NCI-H1092 (cell line): ENCODE measurements around the gene SOBP.

ENCODE experiments used
- DNase-seq: peaks from one replicate; lab custom pipeline; 2025; lab: John Stamatoyannopoulos, UW

Gene SOBP

DNA sequence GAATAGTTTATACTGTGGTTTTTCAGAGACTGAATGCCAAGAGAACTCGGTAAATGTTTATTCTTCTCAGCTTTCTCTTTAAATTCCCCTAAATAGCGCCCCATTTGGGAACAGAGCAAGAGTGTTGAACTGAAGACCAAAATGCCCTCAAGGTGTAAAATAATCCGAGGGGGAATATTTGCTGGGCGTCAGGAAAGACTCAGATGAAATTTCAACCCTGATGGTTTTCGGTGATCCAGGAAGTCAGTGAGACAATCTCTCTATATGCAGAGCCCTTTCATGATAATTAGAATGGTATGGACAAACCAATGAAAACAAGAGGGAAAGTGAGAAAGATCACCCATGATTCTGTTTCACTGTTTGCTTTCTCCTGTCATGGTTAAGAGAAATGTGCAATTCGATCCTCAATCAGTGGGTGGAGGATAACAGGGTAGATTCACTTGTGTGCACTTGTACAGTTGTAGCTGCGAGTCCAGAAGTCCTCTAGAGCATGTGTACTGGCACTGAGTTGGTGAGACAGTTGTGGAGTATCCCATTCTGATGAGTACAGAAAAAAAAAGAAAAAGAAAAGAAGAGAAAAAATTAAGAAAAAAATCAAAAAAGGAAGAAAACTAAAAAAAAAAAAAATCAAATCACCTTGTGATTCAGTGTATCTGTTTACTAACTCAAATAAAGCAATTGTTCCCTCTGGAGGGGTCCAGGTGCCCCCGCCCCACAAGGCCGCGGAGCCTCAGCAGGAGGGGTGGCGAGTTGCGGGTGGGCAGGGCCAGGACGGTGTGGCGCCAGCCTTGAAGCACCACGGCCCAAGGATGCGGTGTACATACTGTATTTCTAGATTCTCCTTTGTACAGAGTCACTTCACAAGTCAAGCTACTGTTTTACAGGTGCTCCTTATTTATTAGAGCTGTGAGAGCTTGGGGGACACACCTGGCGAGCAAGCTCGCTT lies 169.3 kb downstream of the SOBP start:
- peak; percentile 32 for DNase-seq

DNA sequence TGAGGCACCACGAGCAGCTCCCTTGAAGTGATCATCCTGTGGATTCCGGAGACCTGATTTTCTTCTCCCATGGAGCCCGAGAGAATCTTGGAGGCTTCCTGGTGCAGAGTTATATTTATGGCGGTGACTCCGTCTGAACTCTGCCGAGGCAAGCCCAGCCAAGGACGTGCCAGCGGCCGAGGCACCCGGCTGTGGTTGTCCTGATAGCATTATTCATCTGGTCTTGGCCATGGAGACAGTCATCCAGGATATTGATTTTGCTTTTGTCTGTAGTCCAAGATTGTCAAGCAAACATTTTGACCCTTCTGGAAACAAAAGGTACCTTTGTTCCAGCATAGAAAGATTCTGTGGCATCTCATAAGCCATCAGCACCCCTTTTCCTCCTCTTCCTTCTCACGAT lies 170.9 kb downstream of the SOBP start:
- no peak for DNase-seq

DNA sequence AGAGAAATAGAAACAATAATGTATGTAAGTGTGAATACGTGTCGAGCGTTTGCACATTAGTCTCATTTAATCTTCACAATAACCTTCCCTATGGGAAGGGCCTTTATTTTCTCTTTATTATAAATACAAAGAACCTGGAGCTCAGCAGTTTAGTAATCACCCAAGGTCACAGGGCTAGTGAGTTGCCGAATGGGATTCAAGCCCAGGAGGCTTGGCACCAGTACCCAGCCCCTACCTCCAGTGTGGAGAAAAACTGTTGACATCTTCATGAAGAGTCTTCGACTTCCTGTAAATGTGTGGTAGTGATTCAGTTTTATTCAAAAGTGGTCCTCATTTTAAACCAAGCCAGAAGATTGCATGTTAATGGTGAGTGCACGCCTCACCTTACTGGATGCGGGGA lies 171.4 kb downstream of the SOBP start:
- no peak for DNase-seq

DNA sequence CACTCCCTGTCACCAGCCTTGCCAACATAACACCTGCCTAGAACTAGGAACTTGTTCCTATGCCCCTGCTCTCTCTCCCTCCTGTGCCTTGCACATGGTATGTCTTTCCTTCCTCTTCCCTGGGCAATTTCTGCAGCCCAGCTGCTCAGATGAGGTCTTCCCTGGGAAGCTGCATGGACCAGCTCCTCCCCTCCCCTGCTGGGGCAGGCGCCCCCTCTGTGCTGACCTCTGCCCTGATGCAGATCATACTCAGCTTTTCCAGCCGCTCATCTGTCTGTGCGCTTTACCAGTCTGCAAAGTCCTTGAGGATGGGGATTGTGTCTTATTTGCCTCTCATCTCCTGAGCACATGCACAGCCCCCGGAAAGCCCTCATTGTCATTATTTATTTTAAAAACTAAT lies 172.4 kb downstream of the SOBP start:
- DNase-seq, result no peak

DNA sequence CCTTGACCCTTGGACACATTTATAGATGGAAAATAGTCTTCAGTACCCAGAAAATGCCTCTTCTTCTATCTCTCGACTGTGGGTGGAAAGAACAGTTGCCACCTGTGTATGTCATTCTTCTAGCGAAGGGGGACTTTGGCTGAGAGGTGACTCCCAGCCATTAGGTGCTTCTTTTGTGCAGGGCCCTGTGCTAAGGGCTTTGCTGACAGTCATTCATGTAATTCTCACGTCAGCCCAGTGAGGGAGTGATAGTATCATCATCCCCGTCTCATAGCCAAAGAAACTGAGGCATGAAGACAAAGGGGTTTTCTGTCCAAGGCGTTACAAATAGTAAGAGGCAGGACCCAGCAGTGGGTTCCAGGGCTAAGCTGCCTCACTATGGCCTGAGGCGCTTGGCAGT lies 173.4 kb downstream of the SOBP start:
- DNase-seq, result no peak

DNA sequence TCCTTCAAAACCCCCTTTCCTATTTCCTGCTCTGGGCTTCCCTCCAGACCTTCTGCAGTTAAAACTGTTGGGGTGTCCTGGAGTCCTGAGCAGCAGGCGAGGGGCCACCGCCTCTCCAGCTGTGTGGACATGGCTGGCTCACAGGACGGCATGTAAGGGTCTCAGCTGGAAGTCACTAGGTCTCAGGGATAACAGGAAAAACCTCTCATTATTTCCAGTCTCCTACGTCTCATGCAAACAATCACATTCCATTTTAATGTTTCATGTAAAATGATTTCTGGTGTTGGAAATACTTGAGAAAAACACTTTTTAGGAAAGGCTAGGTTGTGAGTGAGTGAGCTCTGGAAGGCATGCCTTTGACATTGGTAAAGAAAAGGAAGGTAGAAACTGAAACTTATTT lies 175.5 kb downstream of the SOBP start:
- DNase-seq, result no peak

DNA sequence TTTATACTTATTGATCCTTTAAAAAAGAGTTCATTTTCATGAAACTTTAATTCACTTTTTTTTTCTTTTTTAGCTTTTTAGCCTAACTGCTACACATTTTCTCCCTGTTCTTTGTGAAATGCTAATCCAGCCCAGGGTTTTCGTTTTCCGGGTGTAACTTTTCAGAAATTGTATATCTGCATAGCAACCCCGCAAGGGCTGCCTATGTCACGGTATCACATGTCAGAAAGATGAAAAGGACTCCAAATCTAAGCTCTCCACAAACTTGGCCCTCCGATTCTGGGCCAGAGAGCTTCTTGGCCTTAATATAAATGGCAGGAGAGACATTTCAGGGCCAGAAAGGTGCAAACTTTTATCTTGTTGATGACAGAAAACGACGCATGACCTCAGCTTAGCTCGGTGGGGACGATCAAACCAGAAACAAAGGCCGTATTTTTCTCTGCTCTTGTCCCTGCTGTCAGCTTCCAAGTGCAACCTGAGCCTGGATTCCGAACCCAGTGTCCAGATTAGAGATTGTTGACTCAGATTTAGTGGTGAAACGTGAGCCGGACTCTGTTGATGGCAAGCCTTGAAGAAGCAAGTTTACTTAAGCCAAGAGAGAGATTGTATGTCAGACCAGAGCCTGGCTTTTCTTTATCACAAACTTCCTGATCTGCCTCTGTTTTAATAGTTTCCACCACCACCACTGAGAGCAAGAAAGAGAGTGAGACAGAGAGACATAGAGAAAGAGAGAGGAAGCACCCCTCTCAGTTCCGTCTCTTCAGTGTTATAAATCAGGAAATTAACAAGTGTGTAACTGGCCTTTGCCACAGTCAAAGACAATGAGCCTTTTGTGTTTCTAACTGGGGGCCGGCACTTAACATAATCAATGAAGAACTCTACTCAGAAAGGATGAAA lies 176.4 kb downstream of the SOBP start:
- DNase-seq, result peak; percentile 21

DNA sequence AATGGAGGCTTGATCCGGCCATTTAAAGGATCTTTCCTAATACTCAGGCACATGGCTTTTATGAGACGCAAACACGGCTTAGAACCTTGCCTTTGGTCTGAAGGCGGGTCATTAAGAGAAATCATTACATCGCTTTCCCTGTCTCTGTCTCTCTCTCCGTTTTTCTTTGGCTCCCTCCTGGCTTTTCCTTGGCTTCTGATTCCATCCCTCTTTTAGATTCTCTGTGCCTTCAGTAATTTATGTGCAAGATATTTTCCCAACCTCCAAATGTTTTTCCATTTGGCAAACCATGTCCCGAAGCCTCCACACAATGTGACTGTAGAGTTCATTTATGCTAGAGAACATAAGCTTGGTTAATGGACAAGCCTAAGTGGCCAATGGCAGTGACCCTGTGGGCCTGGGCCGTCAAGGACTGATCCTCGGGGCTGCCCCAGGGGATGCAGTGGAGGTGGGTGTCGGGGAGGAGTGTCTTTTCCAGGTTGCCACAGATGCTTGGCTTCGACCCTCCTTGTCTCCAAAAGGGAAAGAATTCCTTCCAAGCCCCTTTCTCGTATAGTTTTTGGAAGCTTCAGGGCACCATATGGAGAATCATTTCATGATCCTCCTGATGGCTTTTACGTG lies 177.2 kb downstream of the SOBP start:
- no peak for DNase-seq

DNA sequence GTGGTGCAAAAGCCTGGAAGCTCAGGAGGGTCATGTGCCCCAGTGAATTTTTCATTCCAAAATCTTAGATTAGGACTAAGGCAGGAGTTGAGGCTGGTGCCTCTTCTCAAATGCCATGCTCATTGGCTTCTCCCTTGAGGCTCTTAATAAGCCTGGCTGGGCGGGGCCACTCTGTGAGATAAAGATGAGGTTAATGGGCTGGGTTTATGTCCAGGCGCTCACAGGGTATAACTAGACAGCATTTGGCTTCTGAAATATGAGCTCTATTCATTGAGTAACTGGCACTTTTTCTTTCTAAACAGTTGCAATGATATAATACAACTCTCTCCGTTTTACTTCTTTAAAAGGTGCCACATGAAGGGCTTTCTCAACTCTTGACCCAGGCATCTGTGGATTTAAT lies 177.9 kb downstream of the SOBP start:
- no peak for DNase-seq

DNA sequence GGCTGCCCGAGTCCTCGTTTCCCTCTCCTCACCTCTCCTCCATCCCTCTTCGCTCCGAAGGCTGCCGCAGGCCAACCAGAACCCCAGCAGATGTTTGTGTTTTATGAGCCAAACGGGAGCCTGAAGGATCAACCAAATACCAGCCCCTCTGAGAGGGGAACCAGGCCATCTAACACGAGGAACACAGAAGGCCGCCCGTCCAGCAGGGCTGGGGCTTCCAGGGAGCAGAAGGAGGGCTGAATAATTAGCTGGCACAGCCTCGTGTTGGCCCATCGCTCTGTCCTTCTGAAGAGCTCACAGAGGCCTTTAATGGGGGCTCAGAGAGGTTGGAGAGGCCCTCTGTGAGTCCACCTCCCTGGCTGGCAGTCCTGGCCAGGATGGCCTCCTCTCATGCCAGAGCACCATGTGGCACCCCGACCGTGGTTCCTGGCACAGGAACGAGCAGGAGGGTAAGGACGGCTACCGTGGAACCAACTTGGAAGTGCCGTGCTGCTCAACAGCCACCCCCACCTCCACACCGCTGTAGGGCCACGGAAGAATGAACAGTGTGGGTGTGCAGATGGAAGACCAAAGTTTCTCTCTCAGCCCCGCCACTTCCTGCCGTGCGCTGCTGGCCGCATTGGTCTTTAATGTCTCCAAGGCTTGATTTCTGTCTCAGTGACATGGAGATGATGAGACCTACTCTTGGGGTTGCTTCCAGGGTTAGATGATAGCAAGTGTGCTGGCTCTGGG lies 179.0 kb downstream of the SOBP start:
- DNase-seq, result no peak

DNA sequence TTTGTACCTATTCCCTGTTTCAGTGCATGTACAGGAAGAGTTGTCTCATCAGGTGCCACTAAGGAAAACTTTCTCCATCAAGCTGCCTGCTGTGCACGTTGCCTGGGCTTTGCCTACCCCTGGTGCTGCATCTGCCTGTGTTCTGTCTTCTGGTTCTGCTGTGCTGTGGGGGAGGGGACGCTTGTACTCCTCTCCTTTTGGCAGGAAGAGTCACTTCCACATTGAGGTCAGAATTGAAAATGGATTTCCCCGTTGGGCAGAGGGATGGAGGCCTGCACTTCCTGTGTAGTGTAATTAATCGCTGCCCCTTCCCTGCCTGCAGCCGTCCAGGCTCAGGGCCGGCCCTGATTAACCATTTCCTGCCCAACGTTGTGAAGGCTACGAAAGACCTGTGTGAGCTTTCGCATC lies 180.9 kb downstream of the SOBP start:
- no peak for DNase-seq

DNA sequence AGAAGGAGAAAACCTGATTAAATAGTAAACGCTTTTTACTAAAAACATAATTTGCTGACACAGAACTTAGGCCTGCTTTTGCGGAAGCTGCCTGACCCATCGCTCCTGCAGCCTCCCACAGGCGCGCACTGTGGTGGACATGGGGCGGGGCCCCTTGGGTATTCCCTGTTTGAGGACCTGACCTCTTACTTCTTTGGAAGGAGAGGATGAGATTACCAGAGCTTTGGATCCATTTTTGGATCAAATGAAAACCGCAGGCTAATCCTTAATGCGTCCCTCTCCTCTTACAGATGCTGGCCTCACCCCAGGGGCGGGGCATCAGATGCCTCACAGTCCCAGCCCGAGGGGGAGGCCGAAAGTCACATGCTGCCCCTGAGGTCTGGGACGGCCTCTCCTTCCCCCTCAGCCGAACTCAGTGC lies 183.2 kb downstream of the SOBP start:
- no peak for DNase-seq

DNA sequence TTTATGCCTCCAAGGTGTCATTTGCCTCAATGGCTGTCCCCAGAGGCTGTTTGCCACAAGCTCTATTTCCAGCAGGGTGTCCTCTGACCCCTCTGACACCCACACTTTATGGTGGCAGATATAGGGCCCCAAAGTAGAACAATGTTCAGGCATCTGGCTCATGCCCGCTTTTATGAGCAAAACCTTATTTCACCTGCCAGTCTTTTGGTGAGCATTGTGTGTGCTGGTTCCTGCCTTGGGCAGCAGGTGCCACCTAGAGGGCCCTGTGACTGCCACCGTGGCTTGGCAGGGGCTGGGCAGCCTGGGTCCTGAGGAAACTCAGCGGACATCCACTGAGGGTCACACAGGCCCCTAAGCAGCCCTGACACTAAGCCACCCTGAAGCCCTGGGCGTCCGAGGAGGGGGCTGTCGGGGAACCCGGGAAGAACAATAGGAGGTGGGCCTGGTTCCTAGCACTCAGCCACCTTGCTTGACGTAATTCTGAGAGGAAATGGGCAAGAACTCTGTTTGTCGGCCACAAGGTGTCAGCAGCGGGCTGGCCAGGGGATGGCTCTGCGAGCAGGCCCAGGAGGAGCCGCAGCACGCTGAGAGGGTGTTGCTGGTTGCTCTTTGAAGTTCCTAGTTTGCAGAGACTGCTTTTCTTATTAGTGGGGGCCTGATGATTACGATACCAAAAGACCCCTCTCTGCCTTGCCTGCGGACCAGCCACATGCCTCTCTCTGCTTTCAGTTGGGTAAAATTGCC lies 185.2 kb downstream of the SOBP start:
- peak; percentile 71 for DNase-seq

DNA sequence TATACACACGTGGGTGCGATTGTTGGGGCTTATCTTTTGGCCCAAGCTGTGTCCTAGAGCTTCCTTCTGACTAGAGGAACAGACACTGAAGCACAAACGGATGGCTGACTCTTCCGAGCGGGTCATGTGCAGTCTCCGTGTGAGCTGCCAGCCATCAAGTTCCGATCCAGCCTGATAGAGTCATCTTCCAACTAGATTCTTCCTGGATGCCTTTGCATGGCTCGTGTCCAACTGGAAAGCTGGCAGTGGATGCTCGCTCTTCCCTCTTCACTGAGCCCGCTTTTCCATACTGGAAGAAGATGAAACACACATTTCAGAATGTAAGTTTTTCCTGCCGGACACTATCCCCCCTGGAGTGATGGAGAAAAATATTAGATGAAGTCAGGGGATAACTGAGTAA lies 186.1 kb downstream of the SOBP start:
- DNase-seq, result no peak

DNA sequence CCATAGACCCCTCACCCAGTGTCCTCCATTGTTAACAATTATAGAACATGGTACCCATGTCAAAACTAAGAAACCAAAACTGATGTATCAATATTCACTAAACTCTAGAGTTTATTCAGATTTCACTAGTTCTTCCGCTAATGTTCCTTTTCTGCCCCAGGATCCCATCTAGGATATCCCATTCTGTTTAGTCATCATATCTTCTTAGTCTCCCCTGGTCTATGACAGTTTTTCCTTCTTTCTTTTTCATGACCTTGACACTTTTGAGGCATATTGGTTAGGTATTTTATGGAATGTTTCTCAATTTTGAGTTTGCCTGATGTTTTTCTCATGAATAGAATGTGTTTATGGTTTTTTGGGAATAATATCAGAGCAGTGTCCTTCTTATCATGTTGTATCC lies 187.5 kb downstream of the SOBP start:
- DNase-seq, result no peak

DNA sequence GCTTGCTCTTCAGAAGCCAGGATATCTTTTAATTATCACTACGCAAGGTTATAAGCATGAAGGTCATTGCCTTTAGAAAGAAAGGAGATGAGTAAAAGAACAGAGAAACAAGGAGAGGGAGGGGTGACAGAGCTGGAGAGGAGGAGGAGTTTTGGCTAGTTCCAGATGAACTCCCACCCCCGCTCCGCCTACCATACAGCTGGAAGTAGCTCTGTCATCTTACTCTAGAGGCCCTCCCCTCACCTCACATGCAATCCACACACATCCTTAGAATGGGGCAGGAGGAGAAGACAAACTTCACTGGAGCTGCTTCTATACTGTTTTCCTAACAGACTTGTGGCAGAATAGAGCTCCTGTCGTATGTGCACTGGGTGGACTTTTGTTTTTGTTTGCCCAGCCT lies 189.5 kb downstream of the SOBP start:
- no peak for DNase-seq

DNA sequence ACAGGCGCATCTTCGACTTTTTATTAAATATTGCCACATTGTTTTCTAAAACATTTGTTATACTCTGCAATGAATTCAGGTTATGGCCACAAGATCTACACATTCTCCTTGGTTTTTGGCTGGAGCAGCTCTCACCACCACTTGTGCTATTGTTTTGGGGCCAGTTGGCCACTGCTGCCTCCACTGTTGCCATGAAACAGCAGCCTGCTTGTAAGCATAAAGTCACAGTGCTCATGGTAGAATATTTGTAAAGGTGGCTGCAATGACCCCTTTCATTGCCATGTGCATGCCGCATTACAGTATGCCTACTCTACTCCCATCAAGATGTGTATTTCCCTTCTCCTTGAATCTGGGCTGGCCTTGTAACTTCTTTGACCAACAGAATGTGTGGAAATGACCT lies 192.8 kb downstream of the SOBP start:
- DNase-seq, result no peak

DNA sequence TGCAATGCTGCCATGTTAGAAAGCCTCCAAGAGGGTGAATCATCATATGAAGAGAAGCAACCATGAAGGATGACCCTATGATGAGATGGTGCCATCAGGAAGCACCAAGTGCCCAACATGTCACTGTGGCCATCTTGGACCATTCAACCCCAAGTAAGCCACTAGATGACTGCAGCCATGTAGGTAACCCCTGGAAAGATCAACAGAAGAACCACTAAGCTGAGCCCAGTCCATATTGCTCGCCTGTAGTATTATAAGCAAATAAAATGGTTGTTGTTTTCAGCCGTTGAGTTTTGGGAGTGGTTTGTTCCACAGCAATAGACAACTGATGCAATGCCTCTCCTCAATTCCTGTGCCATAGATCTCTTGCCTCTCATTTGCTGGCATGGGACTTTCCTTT lies 193.3 kb downstream of the SOBP start:
- no peak for DNase-seq

DNA sequence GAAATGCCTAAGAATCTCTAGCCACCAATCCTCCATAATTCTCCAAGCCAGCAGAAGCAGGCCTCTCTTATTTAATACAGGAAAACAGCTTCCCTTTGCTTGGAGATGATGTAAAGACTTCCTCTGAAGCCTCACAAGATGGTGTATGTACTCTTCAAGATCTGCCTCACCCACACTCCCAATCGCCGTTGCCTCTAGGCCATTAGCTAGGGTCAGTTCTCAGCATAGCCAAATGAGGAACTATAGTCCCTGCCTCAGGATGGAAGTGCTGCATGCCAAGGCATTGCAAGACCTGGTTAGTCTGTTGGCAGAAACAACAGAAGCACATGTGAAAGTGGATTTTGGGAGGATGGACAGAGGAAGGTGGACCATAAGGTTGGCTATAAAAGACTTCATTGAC lies 195.1 kb downstream of the SOBP start:
- no peak for DNase-seq

DNA sequence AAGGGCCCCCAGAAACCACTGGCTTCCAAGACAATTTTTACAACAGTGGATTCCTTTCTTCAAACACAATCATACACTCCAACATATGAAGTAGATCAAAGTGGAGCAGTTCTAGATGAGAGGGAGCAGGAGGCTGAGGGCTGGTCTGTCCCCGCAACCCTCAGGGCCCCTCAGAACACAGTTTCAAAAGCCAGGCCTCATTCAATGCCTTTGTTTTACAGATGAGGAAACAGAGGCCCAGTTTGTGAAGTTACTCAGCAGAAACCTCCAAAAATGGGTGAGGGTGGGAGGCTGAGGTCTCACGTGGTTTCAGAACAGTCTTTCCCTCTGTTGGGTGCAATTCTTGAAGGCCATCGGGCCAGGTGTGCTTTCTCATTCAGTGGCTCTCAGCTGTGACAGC lies 199.3 kb downstream of the SOBP start:
- no peak for DNase-seq

DNA sequence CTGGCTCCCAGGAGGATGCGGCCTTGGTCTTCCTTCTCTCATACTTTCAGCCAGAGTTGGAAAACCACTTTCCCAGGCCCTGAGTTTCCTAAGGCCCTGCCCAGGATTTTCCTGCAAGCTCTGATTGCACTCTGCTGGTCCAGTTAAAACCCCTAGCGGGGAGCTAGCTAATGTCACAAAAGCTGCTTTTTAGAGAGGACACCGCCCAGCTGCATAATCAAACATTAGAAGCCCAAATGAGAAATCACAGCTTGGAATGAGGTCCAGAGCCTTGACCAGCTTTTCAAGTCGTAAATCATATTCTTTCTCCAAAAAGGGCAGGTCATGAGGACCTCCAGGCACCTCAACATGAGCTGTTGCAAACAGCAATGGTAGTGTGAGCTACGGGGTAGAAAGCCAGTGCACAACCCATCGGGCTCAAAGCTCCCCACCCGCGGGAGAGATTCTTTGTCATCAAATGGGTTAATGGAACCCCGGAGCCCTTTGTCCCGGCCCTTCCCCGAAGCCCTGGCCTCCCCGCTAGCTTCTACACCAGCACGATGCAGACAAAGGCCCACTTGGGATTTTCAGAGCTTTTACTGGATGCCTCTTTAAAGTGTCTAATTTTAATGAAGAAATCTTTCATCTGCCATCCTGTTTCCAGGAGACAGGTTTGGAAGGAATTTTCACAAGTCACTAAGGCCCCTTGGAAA lies 200.2 kb downstream of the SOBP start:
- no peak for DNase-seq
